HG03469 (cell line): ENCODE results near the gene KTN1.

Experiments used
- ATAC-seq: cut with Tn5 transposase; IDR thresholded peaks from one replicate; pipeline ENCODE4 v1.9.1; 2021; ENCODE audit warnings: mild to moderate bottlenecking, moderate library complexity, moderate number of reproducible peaks; ENCODE audit not compliant: unreplicated experiment

KTN1 gene

GRCh38 chr14:55571125-55571889 is 8.7 kb upstream of the KTN1 start:
- ATAC-seq, result peak; percentile 49

GRCh38 chr14:55572578-55572977 is 7.4 kb upstream of the KTN1 start:
- ATAC-seq, result no peak

DNA sequence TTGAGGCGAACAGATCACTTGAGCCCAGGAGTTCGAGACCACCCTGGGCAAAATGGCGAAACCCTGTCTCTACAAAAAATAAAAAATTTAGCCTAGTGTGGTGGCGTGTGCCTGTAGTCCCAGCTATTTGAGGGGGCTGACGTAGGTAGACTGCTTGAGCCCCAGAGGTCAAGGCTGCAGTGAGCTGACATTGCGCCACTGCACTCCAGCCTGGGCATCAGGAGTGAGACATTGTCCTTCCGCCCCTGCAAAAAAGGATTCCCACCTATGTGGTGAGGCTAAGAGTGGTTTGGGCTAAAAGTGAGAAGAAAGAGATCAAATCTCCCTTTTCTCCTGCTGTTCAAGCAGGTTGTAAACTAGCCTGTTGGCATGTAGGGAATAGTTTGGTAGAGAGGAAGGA is 5.0 kb upstream of the KTN1 start:
- no peak for ATAC-seq

GRCh38 chr14:55577229-55577628 is 2.8 kb upstream of the KTN1 start:
- ATAC-seq, result no peak

GRCh38 chr14:55578511-55578910 is 1.5 kb upstream of the KTN1 start:
- ATAC-seq, result no peak

- peak; percentile 18 for ATAC-seq
These were observed 699 bp downstream of the KTN1 start for GRCh38 chr14:55580470-55581341.

DNA sequence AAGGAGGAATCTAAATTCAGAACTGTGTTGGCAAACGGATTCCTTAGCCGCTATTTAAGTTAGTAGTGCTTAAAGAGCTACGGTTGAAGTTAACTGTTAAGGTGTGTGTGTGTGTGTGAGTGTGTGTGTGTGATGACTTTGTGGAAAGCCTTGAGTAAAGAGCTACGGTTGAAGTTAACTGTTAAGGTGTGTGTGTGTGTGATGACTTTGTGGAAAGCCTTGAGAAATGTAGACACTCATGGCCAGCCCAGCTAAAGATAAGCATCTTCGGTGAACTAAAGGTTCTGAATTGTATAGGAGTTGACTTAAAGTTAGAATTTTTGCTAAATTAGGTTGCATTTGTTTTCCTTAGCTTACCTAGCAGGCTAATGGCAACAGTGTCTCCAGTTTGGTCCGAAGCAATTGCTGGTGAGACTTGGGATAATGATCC is 1.4 kb downstream of the KTN1 start:
- ATAC-seq, result no peak

GRCh38 chr14:55582746-55583145 is 2.7 kb downstream of the KTN1 start:
- ATAC-seq, result peak; percentile 31

GRCh38 chr14:55583942-55584468 is 4.0 kb downstream of the KTN1 start:
- ATAC-seq, result no peak

DNA sequence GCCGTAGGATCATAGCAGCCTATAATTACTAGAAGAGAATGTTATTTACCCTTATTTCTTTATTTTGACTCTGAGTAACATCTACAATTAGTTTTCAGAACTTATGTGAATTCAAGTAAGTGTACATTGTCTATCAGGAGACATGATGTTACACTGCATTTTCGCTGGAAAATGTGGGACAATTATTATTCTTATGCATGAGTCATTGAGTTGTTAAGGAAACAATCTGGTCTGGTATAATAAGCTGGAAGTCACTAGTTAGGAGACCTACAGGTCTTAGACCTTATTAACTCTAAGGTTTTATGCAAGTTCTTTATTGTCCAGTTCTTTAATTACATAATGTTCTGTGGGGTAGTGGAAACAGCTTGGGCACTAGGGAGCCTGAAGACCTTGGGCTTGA is 5.8 kb downstream of the KTN1 start:
- ATAC-seq, result no peak

GRCh38 chr14:55586411-55586810 is 6.4 kb downstream of the KTN1 start:
- no peak for ATAC-seq

GRCh38 chr14:55587847-55588246 is 7.8 kb downstream of the KTN1 start:
- ATAC-seq, result no peak

GRCh38 chr14:55588259-55588699 is 8.3 kb downstream of the KTN1 start:
- no peak for ATAC-seq

GRCh38 chr14:55589171-55589570 is 9.2 kb downstream of the KTN1 start:
- ATAC-seq, result no peak

- ATAC-seq, result no peak
These were observed 12.4 kb downstream of the KTN1 start for GRCh38 chr14:55592436-55592835.

GRCh38 chr14:55593698-55594097 is 13.7 kb downstream of the KTN1 start:
- ATAC-seq, result no peak

DNA sequence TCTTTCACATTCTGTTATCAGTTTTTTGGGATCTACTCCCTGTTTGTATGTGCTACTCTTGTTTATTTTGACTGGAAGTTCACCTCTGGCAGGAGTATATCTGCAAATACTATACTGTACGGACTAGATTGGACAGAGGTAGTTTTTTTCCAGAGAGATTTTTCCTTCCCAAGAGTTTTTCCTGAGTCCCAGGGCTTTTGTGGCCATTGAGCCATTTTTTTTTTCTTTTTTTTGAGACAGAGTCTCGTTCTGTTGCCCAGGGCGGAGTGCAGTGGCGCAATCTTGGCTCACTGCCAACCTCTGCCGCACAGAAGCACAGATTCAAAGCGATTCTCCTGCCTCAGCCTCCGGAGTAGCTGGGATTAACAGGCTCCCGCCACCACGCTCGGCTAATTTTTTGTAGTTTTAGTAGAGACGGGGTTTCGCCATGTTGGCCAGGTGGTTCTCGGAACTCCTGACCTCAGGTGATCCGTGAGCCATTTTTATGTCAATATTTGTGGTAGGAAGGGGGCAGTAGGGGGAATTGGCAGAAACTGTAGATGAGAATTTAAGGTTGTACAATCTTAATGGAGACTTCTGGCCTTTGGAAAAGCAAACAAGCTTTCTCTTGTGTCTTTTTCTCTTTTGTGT is 19.4 kb downstream of the KTN1 start:
- ATAC-seq, result no peak

DNA sequence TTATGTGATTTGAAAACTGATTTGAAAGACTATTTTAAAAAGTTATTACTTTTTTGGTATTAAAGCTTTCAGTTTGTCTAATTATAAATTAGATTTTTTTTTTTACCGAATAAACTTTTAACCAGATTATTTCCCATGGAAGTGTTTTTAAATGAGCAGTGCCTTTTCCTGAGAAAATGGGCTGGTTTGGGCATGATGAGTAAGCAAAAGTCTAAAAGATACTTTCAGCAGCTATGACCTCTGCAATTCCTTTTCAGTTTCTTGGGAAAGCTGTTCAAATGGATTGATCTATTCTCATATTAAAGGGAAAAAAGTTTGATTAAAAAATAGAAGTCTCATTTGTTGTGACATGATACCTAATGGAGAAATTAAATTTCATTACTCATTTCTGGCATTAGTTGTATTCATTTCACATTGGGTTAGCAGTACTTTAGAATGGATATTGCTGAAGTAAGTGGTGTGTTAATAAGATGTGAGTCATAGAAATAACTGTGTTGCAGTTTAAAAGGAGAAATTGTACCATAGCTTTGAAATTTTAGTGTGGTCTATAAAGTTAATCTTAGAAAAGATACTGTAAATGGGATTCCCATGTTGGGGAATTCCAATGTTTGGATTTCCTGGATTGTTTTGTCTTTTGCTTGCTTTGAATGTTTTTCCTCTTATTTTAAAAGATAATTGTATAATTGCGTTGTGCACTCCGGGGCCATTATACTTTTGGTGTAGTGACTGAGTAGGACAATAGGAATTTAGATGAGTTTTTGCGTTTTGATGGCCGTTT is 21.0 kb downstream of the KTN1 start:
- no peak for ATAC-seq

DNA sequence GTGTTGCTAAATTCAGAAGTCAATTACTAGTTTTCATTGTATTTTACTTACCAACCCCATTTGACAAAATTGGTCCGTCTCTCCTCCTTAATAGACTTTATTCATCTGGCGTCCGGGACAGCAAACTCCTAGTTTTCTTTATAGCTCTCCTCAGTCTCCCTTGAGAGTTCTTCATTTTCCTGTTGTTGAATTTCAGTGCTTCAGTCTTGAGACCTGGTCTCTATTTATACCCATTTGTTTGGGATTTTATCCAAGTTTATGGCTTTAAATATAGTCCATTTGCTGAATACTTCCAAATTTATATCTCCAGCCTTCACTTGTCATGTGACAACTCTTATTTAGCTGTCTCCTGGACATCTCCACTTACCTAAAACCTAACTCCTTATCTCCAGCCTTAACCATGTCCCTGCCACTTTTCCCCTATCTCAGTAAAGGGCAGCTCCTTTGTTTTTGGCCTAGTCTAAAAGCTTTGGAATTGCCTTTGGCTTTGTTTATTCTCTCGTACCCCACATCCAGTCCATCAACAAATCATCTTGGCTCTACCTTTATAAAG is 23.5 kb downstream of the KTN1 start:
- ATAC-seq, result no peak

GRCh38 chr14:55604488-55604887 is 24.5 kb downstream of the KTN1 start:
- ATAC-seq, result no peak
